Gastrocnemius medialis (tissue), 4 donors: ENCODE measurements around the gene WBP4. TPM values are rescaled to one million over a fixed set of nuclear protein-coding genes. Genes with fewer than 3 reads are reported as not detected.

Experiments used
- ATAC-seq, 2 donors: fragments of 150-250 bp; one replicate each; pipeline ENCODE4 v1.9.1; 2016
- DNase-seq, 2 donors: peaks; one replicate each; pipeline ENCODE4 v3.0.0-alpha.2; 2019
- H3K27ac ChIP-seq, 4 donors: fragments of 200-600 bp; sonication (generic); 1 replicate in 1 of 4; 2 replicates in 3 of 4; pipeline ENCODE4 v1.5.1; 2016 to 2018; ENCODE audit warnings: mild to moderate bottlenecking in 2 of 4, moderate library complexity in 1 of 4
- H3K27me3 ChIP-seq, 3 donors: fragments of 200-600 bp; sonication (generic) in 2 of 3; 1 replicate in 1 of 3; 2 replicates in 2 of 3; pipeline versions ENCODE4 v1.5.1 to v1.6.0; 2016 to 2019; ENCODE audit warnings: mild to moderate bottlenecking in 1 of 3, moderate library complexity in 1 of 3
- H3K36me3 ChIP-seq, 2 donors: fragments of 200-600 bp; sonication (generic) in 1 of 2; one replicate each; pipeline ENCODE4 v1.5.1; 2017 to 2018
- H3K4me1 ChIP-seq, 2 donors: fragments of 200-600 bp; sonication (generic) in 1 of 2; one replicate each; pipeline ENCODE4 v1.5.1; 2016 to 2017; ENCODE audit warnings: mild to moderate bottlenecking in 2 of 2
- H3K4me3 ChIP-seq, 4 donors: fragments of 200-600 bp; sonication (generic) in 3 of 4; 1 replicate in 1 of 4; 2 replicates in 3 of 4; pipeline ENCODE4 v1.5.1; 2016 to 2019; ENCODE audit warnings: mild to moderate bottlenecking in 2 of 4
- H3K9me3 ChIP-seq, 3 donors: fragments of 200-600 bp; sonication (generic) in 2 of 3; 1 replicate in 1 of 3; 2 replicates in 2 of 3; pipeline ENCODE4 v1.5.1; 2016 to 2019
- CTCF ChIP-seq, 5 experiments: fragments of 450-650 bp in 3 of 5; fragments of 200-600 bp in 2 of 5; sonication (generic) in 2 of 5; IDR thresholded peaks in 4 of 5; conservative IDR thresholded peaks in 1 of 5; 1 replicate in 4 of 5; 2 replicates in 1 of 5; pipeline ENCODE4 v1.5.1; 2016 to 2019; ENCODE audit warnings: antibody characterized with exemption in 5 of 5, mild to moderate bottlenecking in 3 of 5, moderate library complexity in 3 of 5
- POLR2A ChIP-seq, 2 donors: fragments of 450-650 bp; IDR thresholded peaks; one replicate each; pipeline ENCODE4 v1.6.1; 2017; ENCODE audit warnings: antibody characterized with exemption in 2 of 2, mild to moderate bottlenecking in 2 of 2, moderate library complexity in 2 of 2
- in situ Hi-C, 4 donors: fragments of 200-750 bp; cut with MboI; loops; one replicate each; pipeline versions ENCODE4 v1.15.0 to v1.8.0; 2017; ENCODE audit warnings: low sequenced_read_pairs in 4 of 4
- intact Hi-C: fragments of 100-400 bp; cut with DNase I; formaldehyde crosslinking; loops from one replicate; pipeline ENCODE4 v1.15.1; 2023; ENCODE audit warnings: low total_unique reads
- total RNA-seq, 4 donors: library from RNA; depleted of rRNA; stranded (reverse); fragments of >200 nt; gene quantifications; one replicate each; pipeline versions ENCODE4 v1.1.0 to v1.2.3, GENCODE V29; 2016

WBP4 gene
- total RNA-seq, 4 donors from 2014 or later = 20.2 to 31.3 (median 25.5) TPM

- Histone ChIP-seq H3K9me3 (no peaks in the 10 kb centered on the region), H3K27ac (peak overlapping the region in 3 of 4 donors; percentile 2 to 66 (median 16)), H3K27me3 (no peaks in the 10 kb centered on the region), H3K36me3 (no peaks in the 10 kb centered on the region), H3K4me3 (no peak overlapping the region), H3K4me1 (peaks cover 49 to 64% of the 10 kb centered on the region in 2 donors)
- ATAC-seq = peak in 1 of 2 donors; percentile 34
- in situ Hi-C loops (no loop called here), intact Hi-C loops (loop anchor here (5.0 kb wide), 2 partner anchors 35 to 45 kb away; partner anchors contain the start of gene WBP4)
- DNase-seq = peak in 1 of 2 donors; percentile 10
- TF ChIP-seq POLR2A (IDR thresholded peaks at IDR 0.05) = no peak
- no peak for TF ChIP-seq CTCF (IDR thresholded peaks at IDR 0.05 in 4 of 5, conservative IDR thresholded peaks at IDR 0.05 in 1 of 5)
These were observed 44.1 kb upstream of the WBP4 start for GRCh38 chr13:41017159-41017558.

GRCh38 chr13:41017817-41018601 lies 43.3 kb upstream of the WBP4 start:
- H3K27ac ChIP-seq = peak overlapping the region; percentile 16 to 77 (median 68)
- in situ Hi-C loops = no loop called here
- H3K9me3 ChIP-seq = no peaks in the 10 kb centered on the region
- peak overlapping the region in 1 of 4 donors; percentile 18 for H3K4me3 ChIP-seq
- DNase-seq (no peak), ATAC-seq (no peak)
- peaks cover 48 to 65% of the 10 kb centered on the region in 2 donors for H3K4me1 ChIP-seq
- H3K36me3 ChIP-seq = no peaks in the 10 kb centered on the region
- H3K27me3 ChIP-seq = no peaks in the 10 kb centered on the region
- TF ChIP-seq POLR2A (IDR thresholded peaks at IDR 0.05) (no peak), CTCF (IDR thresholded peaks at IDR 0.05 in 4 of 5, conservative IDR thresholded peaks at IDR 0.05 in 1 of 5) (no peak)
- intact Hi-C loops = loop anchor here (5.0 kb wide), 2 partner anchors 36 to 44 kb away; partner anchors contain the start of gene WBP4

- Histone ChIP-seq H3K4me1 (peaks cover 48 to 67% of the 10 kb centered on the region in 2 donors), H3K4me3 (peak overlapping the region in 3 of 4 donors; percentile 2 to 23 (median 18)), H3K36me3 (no peaks in the 10 kb centered on the region), H3K9me3 (no peaks in the 10 kb centered on the region), H3K27ac (peak overlapping the region; percentile 66 to 77 (median 72)), H3K27me3 (no peaks in the 10 kb centered on the region)
- no peak for TF ChIP-seq CTCF (IDR thresholded peaks at IDR 0.05 in 4 of 5, conservative IDR thresholded peaks at IDR 0.05 in 1 of 5)
- no peak for TF ChIP-seq POLR2A (IDR thresholded peaks at IDR 0.05)
- in situ Hi-C loops = no loop called here
- intact Hi-C loops = loop anchor here (5.0 kb wide), 2 partner anchors 36 to 44 kb away; partner anchors contain the start of gene WBP4
- DNase-seq (no peak), ATAC-seq (no peak)
These were observed 42.7 kb upstream of the WBP4 start for GRCh38 chr13:41018602-41018948.

GRCh38 chr13:41019011-41019487 lies 42.3 kb upstream of the WBP4 start, which contains the start of gene ELF1:
Gene ELF1, minus strand, starts transcription at chr13:41019316. Its CDS starts 37,262 bp downstream, at chr13:40982054.
- Histone ChIP-seq H3K36me3 (no peaks in the 10 kb centered on the region), H3K4me1 (peaks cover 48 to 69% of the 10 kb centered on the region in 2 donors), H3K4me3 (peak within 1 kb of the TSS in 3 of 4 donors; percentile 2 to 23 (median 18)), H3K27ac (peak within 1 kb of the TSS; percentile 66 to 77 (median 72)), H3K9me3 (no peaks in the 10 kb centered on the region), H3K27me3 (no peaks in the 10 kb centered on the region)
- peak; percentile 32 to 40 for DNase-seq
- in situ Hi-C loops = no loop called here
- intact Hi-C loops = loop anchor here (5.0 kb wide), 2 partner anchors 37 to 43 kb away; partner anchors contain the start of gene WBP4
- peak; percentile 84 to 96 for ATAC-seq
- TF ChIP-seq CTCF (IDR thresholded peaks at IDR 0.05 in 4 of 5, conservative IDR thresholded peaks at IDR 0.05 in 1 of 5) (no peak), POLR2A (IDR thresholded peaks at IDR 0.05) (peak in 1 of 2 donors; percentile 23)
